PC-9 (cell line): Measurements from ENCODE around the gene PODXL2. TPM values are rescaled to one million over a fixed set of nuclear protein-coding genes. Genes with fewer than 3 reads are reported as not detected.

ENCODE experiments used
- BruUV-seq: library from RNA; stranded (reverse); fragments of 400-500 nt; replicated peaks from 2 replicates; lab custom pipeline; 2021; lab: Mats Ljungman, UMichigan
- CTCF ChIA-PET: fragments of 300-600 bp; sonication (Branson Sonifier 250); formaldehyde crosslinking; loops from one replicate; lab custom pipeline; 2022; ENCODE audit warnings: antibody characterized with exemption; lab: Charles Lee
- POLR2A ChIA-PET: fragments of 300-600 bp; sonication (Branson Sonifier 250); formaldehyde crosslinking; loops from one replicate; lab custom pipeline; 2022; ENCODE audit warnings: antibody characterized with exemption; ENCODE audit not compliant: unreplicated experiment; lab: Charles Lee
- DNase-seq, 2 experiments: peaks; one replicate each; pipeline versions ENCODE4 v3.0.0 to v3.0.0-alpha.2; 2015 to 2022; ENCODE audit warnings: mixed read lengths in 1 of 2
- H2AFZ ChIP-seq: fragments of 200-600 bp; sonication (generic); 2 replicates; pipeline ENCODE4 v1.8.1; 2017; ENCODE audit warnings: antibody characterized with exemption
- H3F3A ChIP-seq: fragments of 200-600 bp; sonication (generic); 2 replicates; pipeline ENCODE4 v1.8.1; 2017; ENCODE audit warnings: antibody characterized with exemption, mild to moderate bottlenecking, low read depth; ENCODE audit not compliant: insufficient read depth
- H3K27ac ChIP-seq: fragments of 200-600 bp; sonication (generic); 2 replicates; pipeline ENCODE4 v1.6.1; 2016; ENCODE audit warnings: mixed run types
- H3K27me3 ChIP-seq: fragments of 200-600 bp; sonication (generic); 2 replicates; pipeline ENCODE4 v1.6.1; 2016; ENCODE audit warnings: low read depth, mixed run types; ENCODE audit not compliant: insufficient read depth
- H3K36me3 ChIP-seq: fragments of 200-600 bp; sonication (generic); 2 replicates; pipeline ENCODE4 v1.6.1; 2016; ENCODE audit warnings: low read depth, mixed run types
- H3K4me1 ChIP-seq: fragments of 200-600 bp; sonication (generic); replicated peaks from 2 replicates; pipeline ENCODE4 v1.6.1; 2016; ENCODE audit warnings: mixed run types; ENCODE audit not compliant: insufficient read depth
- H3K4me2 ChIP-seq: fragments of 200-600 bp; sonication (generic); 2 replicates; pipeline ENCODE4 v1.6.1; 2017; ENCODE audit warnings: mixed run types
- H3K4me3 ChIP-seq: fragments of 200-600 bp; sonication (generic); 2 replicates; pipeline ENCODE4 v1.6.1; 2016; ENCODE audit warnings: mixed run types
- H3K79me2 ChIP-seq: fragments of 200-600 bp; sonication (generic); 2 replicates; pipeline ENCODE4 v1.6.1; 2017; ENCODE audit warnings: low read depth, mixed run types
- H3K9me2 ChIP-seq: fragments of 200-600 bp; sonication (generic); 2 replicates; pipeline ENCODE4 v1.8.1; 2017; ENCODE audit warnings: mild to moderate bottlenecking; ENCODE audit not compliant: insufficient read depth
- H3K9me3 ChIP-seq: fragments of 200-600 bp; sonication (generic); 2 replicates; pipeline ENCODE4 v1.8.1; 2016; ENCODE audit warnings: low read depth; ENCODE audit not compliant: insufficient read depth
- H4K20me1 ChIP-seq: fragments of 200-600 bp; sonication (generic); 2 replicates; pipeline ENCODE4 v1.8.1; 2017; ENCODE audit not compliant: insufficient read depth
- EZH2 ChIP-seq: fragments of 200-600 bp; sonication (generic); IDR thresholded peaks from 2 replicates; pipeline ENCODE4 v1.8.0; 2017; ENCODE audit warnings: antibody characterized with exemption, low read depth
- intact Hi-C: fragments of 100-400 bp; cut with micrococcal nuclease; formaldehyde crosslinking; loops from one replicate; pipeline ENCODE4 v1.10.0; 2022; ENCODE audit not compliant: unreplicated experiment
- total RNA-seq: library from RNA; stranded (reverse); gene quantifications from 2 replicates; pipeline ENCODE4 v1.2.3, GENCODE V29; 2021
- TF ChIP-seq, protein P1 (sequence below): fragments of 200-600 bp; sonication (generic); conservative IDR thresholded peaks from 2 replicates; pipeline ENCODE4 v1.6.1; 2017; ENCODE audit warnings: mixed run types, antibody characterized with exemption, mild to moderate bottlenecking, moderate library complexity

PODXL2 gene
- total RNA-seq, 1 experiment from 2014 or later, result 11.9 TPM

DNA sequence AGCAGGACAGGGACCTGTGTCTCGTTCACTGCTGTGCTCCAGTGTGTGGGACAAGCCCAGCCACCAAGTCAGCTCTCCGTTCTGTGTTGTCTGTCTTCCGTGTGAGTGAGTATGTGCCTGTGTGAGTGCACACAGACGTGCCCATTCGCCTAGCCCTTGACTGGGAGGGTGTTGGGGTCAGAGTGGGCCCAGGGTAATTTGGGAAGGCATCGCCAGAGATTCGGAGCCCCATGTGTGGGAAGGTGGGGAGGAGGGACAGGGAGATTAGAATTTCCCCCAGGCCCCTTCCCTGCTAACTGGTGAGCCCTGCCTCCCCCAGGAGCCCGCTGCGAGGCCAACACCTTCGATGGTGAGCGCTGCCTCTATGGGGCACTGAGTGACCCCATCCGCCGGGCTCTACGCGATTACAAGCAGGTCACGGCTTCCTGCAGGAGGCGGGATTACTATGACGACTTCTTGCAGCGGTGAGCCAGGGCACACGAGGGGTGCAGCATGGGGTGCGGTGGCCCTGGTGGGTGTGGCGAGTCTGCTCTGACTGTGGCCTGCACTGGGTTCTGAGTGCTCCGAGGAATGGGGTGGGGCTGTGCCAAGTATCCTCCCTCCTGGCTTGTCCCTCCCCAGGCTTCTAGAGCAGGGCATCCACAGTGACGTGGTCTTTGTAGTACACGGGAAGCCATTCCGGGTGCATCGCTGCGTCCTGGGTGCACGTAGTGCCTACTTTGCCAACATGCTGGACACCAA lies 46.8 kb downstream of the PODXL2 start:
- Histone ChIP-seq H3K4me1 (peaks cover 7% of the 10 kb centered on the region; the same call in 1 of the 2 replicates), H3K79me2 (no peaks in the 10 kb centered on the region), H3K4me2 (no peak overlapping the region), H3K27me3 (no peaks in the 10 kb centered on the region), H2AFZ (no peak overlapping the region), H3K4me3 (no peak overlapping the region), H3K27ac (no peak overlapping the region), H4K20me1 (no peaks in the 10 kb centered on the region), H3K36me3 (no peaks in the 10 kb centered on the region), H3F3A (no peaks in the 10 kb centered on the region), H3K9me3 (no peaks in the 10 kb centered on the region), H3K9me2 (no peaks in the 10 kb centered on the region)
- intact Hi-C loops, result loop anchor here (10.0 kb wide), 1 partner anchor 1379 kb away; no protein-coding TSS in a partner anchor
- ChIA-PET CTCF (no interaction called here), POLR2A (no interaction called here)
- BruUV-seq, result no TSS peak
- no peak for TF ChIP-seq EZH2
- TF ChIP-seq, protein P1, sequence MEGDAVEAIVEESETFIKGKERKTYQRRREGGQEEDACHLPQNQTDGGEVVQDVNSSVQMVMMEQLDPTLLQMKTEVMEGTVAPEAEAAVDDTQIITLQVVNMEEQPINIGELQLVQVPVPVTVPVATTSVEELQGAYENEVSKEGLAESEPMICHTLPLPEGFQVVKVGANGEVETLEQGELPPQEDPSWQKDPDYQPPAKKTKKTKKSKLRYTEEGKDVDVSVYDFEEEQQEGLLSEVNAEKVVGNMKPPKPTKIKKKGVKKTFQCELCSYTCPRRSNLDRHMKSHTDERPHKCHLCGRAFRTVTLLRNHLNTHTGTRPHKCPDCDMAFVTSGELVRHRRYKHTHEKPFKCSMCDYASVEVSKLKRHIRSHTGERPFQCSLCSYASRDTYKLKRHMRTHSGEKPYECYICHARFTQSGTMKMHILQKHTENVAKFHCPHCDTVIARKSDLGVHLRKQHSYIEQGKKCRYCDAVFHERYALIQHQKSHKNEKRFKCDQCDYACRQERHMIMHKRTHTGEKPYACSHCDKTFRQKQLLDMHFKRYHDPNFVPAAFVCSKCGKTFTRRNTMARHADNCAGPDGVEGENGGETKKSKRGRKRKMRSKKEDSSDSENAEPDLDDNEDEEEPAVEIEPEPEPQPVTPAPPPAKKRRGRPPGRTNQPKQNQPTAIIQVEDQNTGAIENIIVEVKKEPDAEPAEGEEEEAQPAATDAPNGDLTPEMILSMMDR, result no peak
- DNase-seq, result no peak

DNA sequence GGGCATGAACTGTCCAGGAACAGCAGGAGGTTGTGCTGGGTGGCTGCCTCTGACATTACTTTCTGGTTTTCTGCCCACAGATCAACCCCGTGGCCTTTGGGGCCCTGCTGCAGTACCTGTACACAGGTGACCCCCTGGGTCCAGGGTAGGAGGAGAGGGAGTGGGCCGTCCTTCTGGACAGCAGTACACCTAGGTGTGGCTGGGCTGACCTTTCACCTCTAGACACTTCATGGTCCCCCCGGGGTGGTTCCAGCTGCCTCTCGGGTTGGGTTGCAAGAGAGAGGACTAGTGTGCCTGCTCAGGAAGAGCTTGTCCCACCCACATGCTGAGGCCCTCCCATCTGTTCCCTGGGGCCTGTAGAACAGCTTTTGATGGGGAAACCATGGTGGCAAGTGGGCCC lies 47.5 kb downstream of the PODXL2 start:
- Histone ChIP-seq H3K9me2 (no peaks in the 10 kb centered on the region), H2AFZ (no peak overlapping the region), H3K27me3 (no peaks in the 10 kb centered on the region), H3K4me3 (no peak overlapping the region), H4K20me1 (no peaks in the 10 kb centered on the region), H3K79me2 (no peaks in the 10 kb centered on the region), H3F3A (no peaks in the 10 kb centered on the region), H3K9me3 (no peaks in the 10 kb centered on the region), H3K4me1 (peaks cover 6% of the 10 kb centered on the region; the same call in 1 of the 2 replicates), H3K36me3 (no peaks in the 10 kb centered on the region), H3K4me2 (no peak overlapping the region), H3K27ac (no peak overlapping the region)
- intact Hi-C loops, result loop anchor here (10.0 kb wide), 1 partner anchor 1378 kb away; no protein-coding TSS in a partner anchor
- ChIA-PET CTCF (no interaction called here), POLR2A (no interaction called here)
- TF ChIP-seq, protein P1, result no peak
- no peak for TF ChIP-seq EZH2
- no TSS peak for BruUV-seq
- no peak for DNase-seq

GRCh38 chr3:127676921-127677351 lies 48.0 kb downstream of the PODXL2 start:
- H3K79me2 ChIP-seq, result no peaks in the 10 kb centered on the region
- ChIA-PET POLR2A (no interaction called here), CTCF (no interaction called here)
- H3K4me2 ChIP-seq, result no peak overlapping the region
- H3F3A ChIP-seq, result no peaks in the 10 kb centered on the region
- no peaks in the 10 kb centered on the region for H3K36me3 ChIP-seq
- no peaks in the 10 kb centered on the region for H3K9me2 ChIP-seq
- H3K4me1 ChIP-seq, result peaks cover 2% of the 10 kb centered on the region; the same call in 1 of the 2 replicates
- DNase-seq, result no peak
- no peaks in the 10 kb centered on the region for H3K27me3 ChIP-seq
- TF ChIP-seq, protein P1, result no peak
- TF ChIP-seq EZH2, result no peak
- no peaks in the 10 kb centered on the region for H4K20me1 ChIP-seq
- no peak overlapping the region for H3K27ac ChIP-seq
- no TSS peak for BruUV-seq
- H2AFZ ChIP-seq, result no peak overlapping the region
- intact Hi-C loops, result loop anchor here (10.0 kb wide), 1 partner anchor 1378 kb away; no protein-coding TSS in a partner anchor
- no peak overlapping the region for H3K4me3 ChIP-seq
- H3K9me3 ChIP-seq, result no peaks in the 10 kb centered on the region
